HG02870 (cell line): ENCODE results near the gene PSMD3.
"Not testable (repeated sequence)": the region's sequence is repeated elsewhere in the genome, so short reads cannot be mapped to it uniquely, and the experiment has no call there.

Experiments used
- ATAC-seq: cut with Tn5 transposase; IDR thresholded peaks from one replicate; pipeline ENCODE4 v1.9.1; 2021; ENCODE audit warnings: mild to moderate bottlenecking, moderate library complexity; ENCODE audit not compliant: unreplicated experiment

The PSMD3 gene

GRCh38 chr17:39980351-39981206 lies at the start of gene PSMD3:
TSS of gene PSMD3 (plus strand) at chr17:39980807. CDS start at chr17:39980971, 164 bp downstream.
- ATAC-seq, result peak; percentile 91

DNA sequence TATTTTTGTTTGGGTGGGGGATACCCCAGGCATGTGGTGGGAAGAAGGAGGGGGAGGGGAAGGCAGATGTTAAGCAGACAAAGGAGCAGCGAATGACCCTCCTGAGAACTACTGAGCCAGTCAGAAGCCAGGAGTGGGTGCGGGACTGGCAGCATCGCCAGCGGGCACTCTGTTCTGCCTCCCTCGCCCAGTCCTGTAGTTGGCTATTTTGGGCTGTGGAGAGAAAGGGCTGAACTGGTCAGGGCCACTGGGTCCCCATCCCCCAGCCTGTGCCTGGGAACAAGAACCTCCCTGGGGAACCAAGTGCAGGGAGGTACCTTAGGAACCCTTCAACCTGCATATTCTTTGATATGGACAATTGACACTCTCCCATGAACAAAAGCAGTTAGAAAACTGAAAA lies 46.7 kb upstream of the PSMD3 start:
- no peak for ATAC-seq

DNA sequence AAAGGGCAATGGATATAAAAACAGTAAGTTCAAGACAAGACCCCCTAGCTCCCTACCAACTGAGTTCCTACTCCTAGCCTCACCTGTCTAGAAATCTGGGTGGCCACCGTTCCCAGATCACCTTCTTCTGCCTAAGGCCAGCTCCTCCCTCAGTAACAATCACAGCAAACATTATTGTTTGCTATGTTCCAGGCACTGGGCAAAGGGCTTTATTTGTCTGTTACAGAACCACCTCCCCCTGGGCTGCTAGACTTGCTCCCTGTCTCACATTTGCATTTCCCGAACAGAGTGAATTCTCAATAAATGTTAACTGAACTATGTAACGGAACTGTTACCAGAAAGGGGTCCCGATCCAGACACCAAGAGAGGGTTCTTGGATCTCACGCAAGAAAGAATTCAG lies 46.3 kb upstream of the PSMD3 start:
- no peak for ATAC-seq

- no peak for ATAC-seq
Observed at GRCh38 chr17:39935909-39936308, 44.7 kb upstream of the PSMD3 start.

- no peak for ATAC-seq
Observed at GRCh38 chr17:39937447-39937846, 43.2 kb upstream of the PSMD3 start.

DNA sequence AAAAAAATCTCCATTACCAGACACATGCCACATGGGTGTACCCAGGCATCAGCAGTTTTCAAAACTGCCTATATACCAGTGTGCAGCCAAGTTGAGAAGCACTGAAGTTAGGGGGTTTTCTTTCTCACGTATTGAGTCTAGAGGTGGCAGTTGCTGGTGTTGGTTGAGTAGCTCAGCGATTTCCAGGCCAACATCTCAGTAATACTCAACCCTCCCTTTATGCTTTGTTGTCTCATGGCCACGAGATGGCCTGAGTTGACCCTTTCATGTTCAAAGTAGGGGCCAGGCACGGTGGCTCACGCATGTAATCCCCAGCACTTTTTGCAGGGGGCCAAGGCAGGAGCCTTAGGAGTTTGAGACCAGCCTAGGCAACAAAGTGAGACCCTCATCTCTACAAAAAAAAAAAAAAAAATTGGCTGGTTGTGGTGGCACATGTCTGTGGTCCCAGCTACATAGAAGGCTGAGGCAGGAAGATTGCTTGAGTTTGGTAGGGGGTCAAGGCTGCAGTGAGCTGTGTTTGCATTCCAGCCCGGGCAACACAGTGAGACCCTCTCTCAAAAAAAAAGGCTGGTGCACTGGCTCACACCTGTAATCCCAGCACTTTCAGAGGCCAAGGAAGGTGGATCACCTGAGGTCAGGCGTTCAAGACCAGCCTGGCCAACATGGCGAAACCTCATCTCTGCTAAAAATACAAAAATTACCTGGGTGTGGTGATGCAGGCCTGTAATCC lies 42.3 kb upstream of the PSMD3 start:
- ATAC-seq, result no peak

DNA sequence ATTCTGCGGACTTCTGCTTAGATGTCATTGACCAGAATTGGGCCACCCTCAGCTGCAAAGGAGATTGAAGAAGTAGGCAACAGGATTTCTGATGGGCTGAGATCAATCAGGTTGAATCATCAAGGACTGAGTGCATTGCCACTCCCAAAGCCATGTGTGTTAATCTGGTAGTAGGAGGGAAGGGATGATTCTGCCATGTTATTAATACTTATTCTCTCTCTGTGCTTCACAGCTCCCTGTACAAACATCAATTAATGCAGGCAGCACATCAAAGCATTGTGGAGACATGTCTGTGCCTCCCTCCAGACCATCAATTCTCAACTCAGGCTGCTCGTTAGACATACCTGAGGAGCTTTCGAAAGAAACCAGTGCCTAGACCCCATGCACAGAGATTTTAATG lies 41.5 kb upstream of the PSMD3 start:
- ATAC-seq, result no peak

GRCh38 chr17:39939588-39940419 lies 40.8 kb upstream of the PSMD3 start:
- ATAC-seq, result no peak

DNA sequence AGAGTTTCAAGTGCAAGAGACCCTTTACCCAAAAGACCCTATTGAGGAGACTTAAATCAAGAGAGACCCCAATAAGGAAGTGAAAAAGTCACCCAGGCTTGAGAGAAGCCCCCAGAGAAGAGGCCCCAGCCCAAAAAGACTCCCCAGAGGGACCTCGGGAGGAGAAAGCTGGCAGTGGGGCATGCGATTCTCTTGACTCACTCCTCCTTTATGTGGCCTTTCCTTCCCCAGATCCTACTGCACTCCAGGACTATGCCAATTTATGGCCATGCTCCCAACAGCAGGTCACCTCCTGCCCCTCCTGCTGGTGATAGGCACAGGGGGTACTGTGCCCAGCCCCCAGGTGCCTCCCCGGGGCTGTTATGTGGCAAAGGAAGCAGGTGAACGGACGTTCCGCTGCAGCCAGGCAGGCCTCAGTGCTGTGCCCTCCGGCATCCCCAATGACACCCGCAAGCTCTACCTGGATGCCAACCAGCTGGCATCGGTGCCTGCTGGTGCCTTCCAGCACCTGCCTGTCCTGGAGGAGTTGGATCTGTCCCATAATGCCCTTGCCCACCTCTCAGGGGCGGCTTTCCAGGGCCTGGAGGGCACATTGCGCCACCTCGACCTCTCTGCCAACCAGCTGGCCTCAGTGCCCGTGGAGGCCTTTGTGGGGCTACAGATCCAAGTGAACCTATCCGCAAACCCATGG lies 36.8 kb upstream of the PSMD3 start:
- no peak for ATAC-seq

- no peak for ATAC-seq
Observed at GRCh38 chr17:39944393-39944711, 36.3 kb upstream of the PSMD3 start.

DNA sequence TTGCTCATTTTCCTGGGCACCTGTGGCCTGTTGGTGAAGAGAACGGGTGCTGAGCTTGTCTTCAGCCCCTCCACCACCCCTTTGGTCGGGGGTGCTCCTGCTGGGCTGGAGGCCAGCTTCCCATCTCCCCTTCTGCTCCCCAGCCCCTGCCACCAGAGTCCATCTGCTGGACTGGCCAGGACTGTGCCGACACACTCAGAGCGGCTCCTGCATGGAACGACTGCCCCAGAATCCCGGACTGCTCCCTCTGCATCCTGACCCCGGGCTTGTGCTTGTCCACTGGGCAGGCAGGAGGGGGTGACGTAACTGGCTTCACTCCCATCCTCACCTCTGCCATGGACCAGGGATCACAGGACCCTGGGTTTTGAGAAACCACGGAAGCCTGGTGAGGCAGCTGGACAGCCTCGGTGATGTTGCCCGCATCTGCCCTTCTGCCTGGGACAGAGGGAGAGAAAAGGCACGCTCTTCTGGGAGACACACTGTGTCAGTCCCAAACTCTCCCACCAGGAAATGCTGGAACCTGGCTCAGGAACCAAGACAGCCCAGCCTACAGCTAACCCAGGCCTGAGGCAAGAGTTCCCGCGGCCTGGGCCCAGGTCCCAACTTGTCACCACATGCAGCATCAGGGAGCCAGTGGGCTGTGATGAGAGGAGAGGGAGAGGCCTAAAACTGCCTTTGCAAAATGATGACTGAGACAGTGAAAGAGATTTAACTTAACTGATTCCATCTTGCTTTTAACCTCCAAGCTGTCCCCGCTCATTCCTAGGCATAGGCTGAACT lies 33.9 kb upstream of the PSMD3 start:
- no peak for ATAC-seq

DNA sequence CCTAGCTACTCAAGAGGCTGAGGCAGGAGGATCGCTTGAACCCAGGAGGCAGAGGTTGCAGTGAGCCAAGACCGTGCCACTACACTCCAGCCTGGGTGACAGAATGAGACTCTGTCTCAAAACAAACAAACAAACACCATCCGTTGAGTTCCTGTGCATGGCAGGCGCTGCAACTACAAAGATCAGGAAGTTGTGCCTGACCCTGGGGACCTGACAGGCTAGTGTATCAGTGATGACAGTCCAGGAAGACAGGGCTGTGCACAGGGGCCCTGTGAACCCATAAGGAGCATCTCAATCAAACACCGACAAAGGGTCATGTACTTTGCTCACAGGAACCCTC lies 32.1 kb upstream of the PSMD3 start:
- ATAC-seq, result not testable (repeated sequence)

DNA sequence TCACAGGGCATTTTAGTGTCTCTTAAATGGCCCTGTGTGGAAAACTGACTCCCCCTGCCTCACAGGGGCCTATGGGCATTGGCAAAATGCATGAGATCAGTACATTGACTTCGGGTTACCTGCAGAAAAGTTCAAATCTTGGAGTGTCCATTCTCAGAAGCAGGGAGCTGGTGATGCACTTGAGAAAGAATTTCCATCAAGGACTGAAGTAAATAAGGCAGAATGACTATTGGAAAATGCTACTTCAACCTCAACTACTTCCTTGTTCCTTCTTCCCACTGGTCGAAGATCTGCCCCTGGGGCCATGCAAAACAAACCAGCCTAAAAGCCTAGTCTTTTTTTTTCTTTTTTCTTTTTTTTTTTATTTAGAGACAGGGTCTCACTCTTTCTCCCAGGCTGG lies 31.6 kb upstream of the PSMD3 start:
- ATAC-seq, result no peak

- no peak for ATAC-seq
Observed at GRCh38 chr17:39950871-39951348, 29.7 kb upstream of the PSMD3 start.

DNA sequence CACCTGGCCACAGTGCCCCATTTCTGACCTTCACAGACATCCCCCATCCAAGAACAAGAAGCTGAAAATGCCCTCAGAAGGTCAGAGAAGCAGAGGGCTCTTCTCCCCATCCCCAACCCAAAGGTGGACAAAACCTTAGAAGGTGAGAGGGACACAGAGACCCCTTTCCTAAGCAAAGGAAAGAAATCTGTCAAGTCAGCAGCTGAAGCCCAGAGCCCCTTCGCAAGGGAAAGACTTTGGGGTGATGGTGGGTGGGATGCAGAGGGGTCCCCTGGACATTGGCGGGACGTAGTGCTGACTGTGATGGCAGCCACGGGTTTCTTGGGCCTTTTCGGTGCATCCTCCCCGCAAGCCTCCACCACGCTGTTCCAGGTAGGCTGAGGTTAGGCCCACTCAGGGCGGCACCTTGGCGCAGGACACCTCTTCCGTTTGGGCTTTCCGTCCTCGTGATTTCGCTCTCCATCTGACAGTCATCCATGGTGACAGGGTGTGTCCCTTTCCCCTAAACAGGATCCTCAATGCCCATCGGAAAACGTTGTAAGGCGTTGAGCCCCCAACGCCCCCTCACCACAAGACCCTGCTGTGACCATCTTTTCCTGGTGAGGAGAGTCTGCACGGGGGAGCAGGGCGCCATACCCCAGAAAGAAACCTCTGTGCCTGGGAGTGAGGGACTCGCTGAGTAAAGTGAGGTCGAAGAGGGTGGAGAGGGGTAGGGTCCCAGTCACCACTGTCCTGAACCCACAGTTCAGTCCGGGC lies 28.5 kb upstream of the PSMD3 start:
- peak; percentile 9 for ATAC-seq

GRCh38 chr17:39952680-39953470 lies 27.7 kb upstream of the PSMD3 start:
- ATAC-seq, result peak; percentile 67

- no peak for ATAC-seq
Observed at GRCh38 chr17:39953471-39953888, 27.1 kb upstream of the PSMD3 start.

- ATAC-seq, result no peak
Observed at GRCh38 chr17:39954876-39955275, 25.7 kb upstream of the PSMD3 start.
